H9 (cell line): ENCODE data around the gene TRMT1. TPM values are rescaled to one million over a fixed set of nuclear protein-coding genes. Genes with fewer than 3 reads are reported as not detected.

ENCODE experiments used
- DNase-seq: peaks from one replicate; pipeline ENCODE4 v3.0.0-alpha.2; 2017
- H2AFZ ChIP-seq: one replicate; pipeline ENCODE4 v1.6.1; 2013; ENCODE audit warnings: mild to moderate bottlenecking, low read length, control low read depth, moderate library complexity
- H2AK5ac ChIP-seq: 2 replicates; pipeline ENCODE4 v1.6.1; 2013; ENCODE audit warnings: low read length, control low read depth, mixed read lengths; ENCODE audit not compliant: insufficient read length
- H2BK120ac ChIP-seq: one replicate; pipeline ENCODE4 v1.6.1; 2013; ENCODE audit warnings: low read depth, mild to moderate bottlenecking, low read length, control low read depth, inconsistent platforms; ENCODE audit not compliant: poor library complexity, severe bottlenecking
- H2BK12ac ChIP-seq: 2 replicates; pipeline ENCODE4 v1.6.1; 2013; ENCODE audit warnings: low read length, control low read depth, mixed read lengths, low read depth; ENCODE audit not compliant: insufficient read length
- H2BK15ac ChIP-seq: 2 replicates; pipeline ENCODE4 v1.6.1; 2013; ENCODE audit warnings: low read depth, low read length, control low read depth
- H2BK20ac ChIP-seq: one replicate; pipeline ENCODE4 v1.6.1; 2013; ENCODE audit warnings: low read depth, mild to moderate bottlenecking, low read length, control low read depth, inconsistent platforms; ENCODE audit not compliant: poor library complexity, severe bottlenecking
- H2BK5ac ChIP-seq: 2 replicates; pipeline ENCODE4 v1.6.1; 2013; ENCODE audit warnings: low read length, control low read depth, mixed read lengths; ENCODE audit not compliant: insufficient read length
- H3K14ac ChIP-seq: 2 replicates; pipeline ENCODE4 v1.6.1; 2013; ENCODE audit warnings: low read length, control low read depth; ENCODE audit not compliant: insufficient read depth
- H3K18ac ChIP-seq: 2 replicates; pipeline ENCODE4 v1.6.1; 2013; ENCODE audit warnings: low read depth, mild to moderate bottlenecking, mixed read lengths, low read length, control low read depth; ENCODE audit not compliant: insufficient read length
- H3K23ac ChIP-seq: 2 replicates; pipeline ENCODE4 v1.6.1; 2013; ENCODE audit warnings: low read length, control low read depth, mixed read lengths, low read depth; ENCODE audit not compliant: insufficient read length
- H3K23me2 ChIP-seq: 2 replicates; pipeline ENCODE4 v1.6.1; 2013; ENCODE audit warnings: low read depth, mild to moderate bottlenecking, mixed read lengths, low read length, control low read depth; ENCODE audit not compliant: insufficient read length, poor library complexity, severe bottlenecking
- H3K27ac ChIP-seq: 2 replicates; pipeline ENCODE4 v1.5.1; 2013; ENCODE audit warnings: low read length, control low read depth, mixed read lengths, low read depth; ENCODE audit not compliant: insufficient read length
- H3K27me3 ChIP-seq: 2 replicates; pipeline ENCODE4 v1.6.1; 2013; ENCODE audit warnings: low read length, control low read depth, inconsistent platforms; ENCODE audit not compliant: insufficient read depth
- H3K4ac ChIP-seq: 2 replicates; pipeline ENCODE4 v1.6.1; 2013; ENCODE audit warnings: low read depth, mild to moderate bottlenecking, control low read depth, inconsistent platforms, low read length, moderate library complexity
- H3K4me1 ChIP-seq: 2 replicates; pipeline ENCODE4 v1.6.1; 2013; ENCODE audit warnings: low read length, control low read depth, inconsistent platforms; ENCODE audit not compliant: insufficient read depth
- H3K4me2 ChIP-seq: 2 replicates; pipeline ENCODE4 v1.6.1; 2013; ENCODE audit warnings: low read length, control low read depth, mixed read lengths; ENCODE audit not compliant: insufficient read length, insufficient read depth
- H3K56ac ChIP-seq: 2 replicates; pipeline ENCODE4 v1.6.1; 2013; ENCODE audit warnings: low read depth, mild to moderate bottlenecking, mixed read lengths, low read length, control low read depth; ENCODE audit not compliant: insufficient read length
- H3K79me1 ChIP-seq: 2 replicates; pipeline ENCODE4 v1.6.1; 2013; ENCODE audit warnings: low read depth, mild to moderate bottlenecking, moderate library complexity, low read length, control low read depth, inconsistent platforms; ENCODE audit not compliant: insufficient read depth, poor library complexity, severe bottlenecking
- H3K79me2 ChIP-seq: 2 replicates; pipeline ENCODE4 v1.6.1; 2013; ENCODE audit warnings: low read length, control low read depth, inconsistent platforms; ENCODE audit not compliant: insufficient read depth
- H3K9ac ChIP-seq: 2 replicates; pipeline ENCODE4 v1.6.1; 2013; ENCODE audit warnings: low read length, control low read depth, mixed read lengths; ENCODE audit not compliant: insufficient read length; ENCODE audit errors: extremely low read depth
- H3K9me3 ChIP-seq: one replicate; pipeline ENCODE4 v1.6.1; 2013; ENCODE audit warnings: low read depth, low read length, inconsistent platforms; ENCODE audit not compliant: control insufficient read depth
- H3T11ph ChIP-seq: one replicate; pipeline ENCODE4 v1.6.1; 2013; ENCODE audit warnings: mild to moderate bottlenecking, low read length, control low read depth, inconsistent platforms
- H4K20me1 ChIP-seq: one replicate; pipeline ENCODE4 v1.6.1; 2013; ENCODE audit not compliant: control insufficient read depth, insufficient read length, insufficient read depth
- H4K5ac ChIP-seq: 2 replicates; pipeline ENCODE4 v1.6.1; 2013; ENCODE audit warnings: low read depth, mild to moderate bottlenecking, mixed read lengths, low read length, control low read depth; ENCODE audit not compliant: insufficient read length
- H4K8ac ChIP-seq: replicated peaks from 2 replicates; pipeline ENCODE4 v1.6.1; 2013; ENCODE audit warnings: low read length, control low read depth, mixed read lengths, low read depth; ENCODE audit not compliant: insufficient read length
- H4K91ac ChIP-seq: 2 replicates; pipeline ENCODE4 v1.6.1; 2013; ENCODE audit warnings: low read depth, mild to moderate bottlenecking, moderate library complexity, mixed read lengths, low read length, control low read depth; ENCODE audit not compliant: insufficient read length
- H3K27ac Mint-ChIP-seq, 3 experiments: 2 replicates in 2 of 3; 3 replicates in 1 of 3; pipeline ENCODE4 v1.8.0; 2020 to 2021; ENCODE audit warnings: mixed read lengths in 3 of 3, mild to moderate bottlenecking in 1 of 3, moderate library complexity in 1 of 3
- H3K27me3 Mint-ChIP-seq: 2 replicates; pipeline ENCODE4 v1.8.0; 2021; ENCODE audit warnings: low read depth, mild to moderate bottlenecking, moderate library complexity, mixed read lengths
- H3K36me3 Mint-ChIP-seq, 3 experiments: 2 replicates in 2 of 3; 3 replicates in 1 of 3; pipeline ENCODE4 v1.8.0; 2020 to 2021; ENCODE audit warnings: low read depth in 3 of 3, mixed read lengths in 3 of 3; ENCODE audit not compliant: insufficient read depth in 1 of 3
- H3K4me1 Mint-ChIP-seq, 2 experiments: 2 replicates each; pipeline ENCODE4 v1.8.0; 2020; ENCODE audit warnings: mixed read lengths in 2 of 2
- H3K4me3 Mint-ChIP-seq, 2 experiments: 2 replicates in 1 of 2; 3 replicates in 1 of 2; pipeline ENCODE4 v1.8.0; 2020 to 2021; ENCODE audit warnings: mild to moderate bottlenecking in 2 of 2, mixed read lengths in 2 of 2, moderate library complexity in 1 of 2
- H3K9me3 Mint-ChIP-seq, 2 experiments: 2 replicates in 1 of 2; 3 replicates in 1 of 2; pipeline ENCODE4 v1.8.0; 2020; ENCODE audit warnings: mild to moderate bottlenecking in 2 of 2, mixed read lengths in 2 of 2, moderate library complexity in 1 of 2
- CTCF ChIP-seq: fragments of 200-600 bp; sonication (generic); conservative IDR thresholded peaks from 3 replicates; pipeline ENCODE4 v1.8.0; 2021; ENCODE audit warnings: antibody characterized with exemption, mild to moderate bottlenecking
- WGBS: extraction: QIAGEN DNeasy Blood & Tissue Kit; methylation state at CpG from one replicate; pipeline ENCODE4 v1.1.7; 2013; ENCODE audit warnings: missing lambda C conversion rate, low lambda C conversion rate, mixed read lengths; ENCODE audit not compliant: insufficient read length; ENCODE audit errors: extremely low coverage; 5-methylcytosine and 5-hydroxymethylcytosine counted together
- total RNA-seq: library from RNA; stranded (reverse); gene quantifications from 2 replicates; pipeline ENCODE4 v1.2.1, GENCODE V29; 2021

The TRMT1 gene
- total RNA-seq, 1 experiment from 2014 or later, result 95.7 TPM

- peaks cover 7% of the 10 kb centered on the region for H3K23me2 ChIP-seq
- H2BK20ac ChIP-seq, result no peak overlapping the region
- no peak overlapping the region for H4K5ac ChIP-seq
- H3K4me3 Mint-ChIP-seq, result no peak overlapping the region
- H3T11ph ChIP-seq, result no peak overlapping the region
- H3K56ac ChIP-seq, result no peak overlapping the region
- no peaks in the 10 kb centered on the region for H3K4me1 ChIP-seq
- H2BK15ac ChIP-seq, result no peak overlapping the region
- no peak overlapping the region for H3K4ac ChIP-seq
- H3K27ac Mint-ChIP-seq, result no peak overlapping the region
- H3K18ac ChIP-seq, result no peak overlapping the region
- no peaks in the 10 kb centered on the region for H3K36me3 Mint-ChIP-seq
- no peak overlapping the region for H3K23ac ChIP-seq
- H3K27me3 Mint-ChIP-seq, result peaks cover 82% of the 10 kb centered on the region
- H3K9me3 Mint-ChIP-seq, result no peaks in the 10 kb centered on the region; a peak in 1 of 5 replicates
- no peak for DNase-seq
- peaks cover 18% of the 10 kb centered on the region for H3K27me3 ChIP-seq
- WGBS, result no CpG with 5 or more reads among the region's 6 CpGs
- H3K14ac ChIP-seq, result no peak overlapping the region; the same call in 1 of the 2 replicates
- H4K91ac ChIP-seq, result no peak overlapping the region
- H2BK12ac ChIP-seq, result no peak overlapping the region
- no peak overlapping the region for H2AFZ ChIP-seq
- H3K4me1 Mint-ChIP-seq, result peaks cover 4 to 9% of the 10 kb centered on the region in 2 experiments
- H3K4me2 ChIP-seq, result no peak overlapping the region
- H2AK5ac ChIP-seq, result no peak overlapping the region
- no peak overlapping the region for H2BK120ac ChIP-seq
- no peak overlapping the region for H2BK5ac ChIP-seq
- H4K20me1 ChIP-seq, result no peaks in the 10 kb centered on the region
- H3K79me1 ChIP-seq, result no peaks in the 10 kb centered on the region
- no peaks in the 10 kb centered on the region for H3K79me2 ChIP-seq
- H3K27ac ChIP-seq, result no peak overlapping the region
- no peak overlapping the region for H3K9ac ChIP-seq
- no peaks in the 10 kb centered on the region for H3K9me3 ChIP-seq
- H4K8ac ChIP-seq, result no peak overlapping the region
- TF ChIP-seq CTCF, result no peak
Observed at GRCh38 chr19:13064092-13064489, 52.4 kb downstream of the TRMT1 start.
